ENCODE results near the gene TMEM54. TPM values are rescaled to one million over a fixed set of nuclear protein-coding genes. Genes with fewer than 3 reads are reported as not detected.

The TMEM54 gene
- total and polyA plus RNA-seq, 7 experiments from 2014 or later = not detected

- no peak for ATAC-seq
- Mint-ChIP-seq H3K4me3 (no peak overlapping the region), H3K4me1 (peaks cover 9 to 23% (median 13%) of the 10 kb centered on the region in 7 donors), H3K27me3 (peaks cover 20 to 34% (median 28%) of the 10 kb centered on the region in 5 donors), H3K36me3 (peaks cover 0 to 17% (median 0%) of the 10 kb centered on the region in 5 donors), H3K27ac (no peak overlapping the region), H3K9me3 (peaks cover 0 to 4% (median 0%) of the 10 kb centered on the region in 11 donors)
- intact Hi-C loops (cut with micrococcal nuclease) = no loop called here
- POLR2A ChIA-PET = no interaction called here
- CTCF ChIA-PET = interaction anchor here (0.5 to 5.5 kb wide), 2 partner anchors 81 to 126 kb away, joined by 3 to 55 read pairs; no protein-coding TSS in a partner anchor
- no peak for DNase-seq
- no peaks in the 10 kb centered on the region for H3K9me3 ChIP-seq (ENCODE audit: control insufficient read depth in 2 of 3, low read length in 3 of 3)
- H3K27me3 ChIP-seq (ENCODE audit: control insufficient read depth in 2 of 2, insufficient read depth in 2 of 2, low read length in 2 of 2) = peaks cover 0 to 3% of the 10 kb centered on the region in 2 donors
- H3K4me3 ChIP-seq (ENCODE audit: low read length) = no peak overlapping the region
- H3K36me3 ChIP-seq (ENCODE audit: control insufficient read depth in 2 of 3, insufficient read depth in 3 of 3, low read length in 3 of 3) = no peaks in the 10 kb centered on the region
- no peak overlapping the region for H3K27ac ChIP-seq (ENCODE audit: low read depth, low read length)
- peaks cover 0 to 6% of the 10 kb centered on the region in 2 donors for H3K4me1 ChIP-seq (ENCODE audit: control insufficient read depth in 2 of 2, insufficient read depth in 2 of 2, low read length in 2 of 2)
Measured at GRCh38 chr1:32929366-32929765, 28.2 kb upstream of the TMEM54 start.

- ChIA-PET CTCF (interaction anchor here (5.5 kb wide), 1 partner anchor 127 kb away, joined by 55 read pairs; no protein-coding TSS in a partner anchor), POLR2A (no interaction called here)
- no peak overlapping the region for H3K27ac ChIP-seq (ENCODE audit: low read depth, low read length)
- no peak for DNase-seq
- H3K9me3 ChIP-seq (ENCODE audit: control insufficient read depth in 2 of 3, low read length in 3 of 3) = no peaks in the 10 kb centered on the region
- no peak overlapping the region for H3K4me3 ChIP-seq (ENCODE audit: low read length)
- peaks cover 0 to 6% of the 10 kb centered on the region in 2 donors for H3K4me1 ChIP-seq (ENCODE audit: control insufficient read depth in 2 of 2, insufficient read depth in 2 of 2, low read length in 2 of 2)
- Mint-ChIP-seq H3K4me3 (no peak overlapping the region), H3K27ac (no peak overlapping the region), H3K27me3 (peaks cover 27 to 41% (median 35%) of the 10 kb centered on the region in 5 donors), H3K36me3 (peaks cover 0 to 14% (median 0%) of the 10 kb centered on the region in 5 donors), H3K9me3 (peaks cover 0 to 5% (median 0%) of the 10 kb centered on the region in 11 donors), H3K4me1 (peaks cover 13 to 19% (median 16%) of the 10 kb centered on the region in 7 donors)
- peaks cover 0 to 5% of the 10 kb centered on the region in 2 donors for H3K27me3 ChIP-seq (ENCODE audit: control insufficient read depth in 2 of 2, insufficient read depth in 2 of 2, low read length in 2 of 2)
- H3K36me3 ChIP-seq (ENCODE audit: control insufficient read depth in 2 of 3, insufficient read depth in 3 of 3, low read length in 3 of 3) = no peaks in the 10 kb centered on the region
- intact Hi-C loops (cut with micrococcal nuclease) = no loop called here
- no peak for ATAC-seq
Measured at GRCh38 chr1:32928715-32929114, 27.5 kb upstream of the TMEM54 start.

- H3K9me3 ChIP-seq (ENCODE audit: control insufficient read depth in 2 of 3, low read length in 3 of 3) = no peaks in the 10 kb centered on the region
- ChIA-PET CTCF (no interaction called here), POLR2A (no interaction called here)
- H3K36me3 Mint-ChIP-seq = peaks cover 0 to 11% (median 0%) of the 10 kb centered on the region in 5 donors
- H3K27me3 ChIP-seq (ENCODE audit: control insufficient read depth in 2 of 2, insufficient read depth in 2 of 2, low read length in 2 of 2) = peaks cover 0 to 5% of the 10 kb centered on the region in 2 donors
- DNase-seq (no peak), ATAC-seq (no peak)
- peaks cover 0 to 5% (median 0%) of the 10 kb centered on the region in 11 donors for H3K9me3 Mint-ChIP-seq
- H3K4me3 Mint-ChIP-seq = no peak overlapping the region
- peaks cover 31 to 45% (median 39%) of the 10 kb centered on the region in 5 donors for H3K27me3 Mint-ChIP-seq
- peaks cover 12 to 22% (median 17%) of the 10 kb centered on the region in 7 donors for H3K4me1 Mint-ChIP-seq
- H3K4me3 ChIP-seq (ENCODE audit: low read length) = no peak overlapping the region
- H3K4me1 ChIP-seq (ENCODE audit: control insufficient read depth in 2 of 2, insufficient read depth in 2 of 2, low read length in 2 of 2) = peaks cover 0 to 6% of the 10 kb centered on the region in 2 donors
- H3K27ac Mint-ChIP-seq = no peak overlapping the region
- intact Hi-C loops (cut with micrococcal nuclease) = no loop called here
- H3K36me3 ChIP-seq (ENCODE audit: control insufficient read depth in 2 of 3, insufficient read depth in 3 of 3, low read length in 3 of 3) = no peaks in the 10 kb centered on the region
- H3K27ac ChIP-seq (ENCODE audit: low read depth, low read length) = no peak overlapping the region
Measured at GRCh38 chr1:32928285-32928684, 27.1 kb upstream of the TMEM54 start.

- Mint-ChIP-seq H3K36me3 (peaks cover 0 to 5% (median 0%) of the 10 kb centered on the region in 5 donors), H3K27ac (no peak overlapping the region), H3K4me3 (no peak overlapping the region), H3K4me1 (peaks cover 12 to 22% (median 17%) of the 10 kb centered on the region in 7 donors), H3K27me3 (peaks cover 39 to 54% (median 47%) of the 10 kb centered on the region in 5 donors), H3K9me3 (peaks cover 0 to 5% (median 0%) of the 10 kb centered on the region in 11 donors)
- DNase-seq (no peak), ATAC-seq (no peak)
- intact Hi-C loops (cut with micrococcal nuclease) = no loop called here
- POLR2A ChIA-PET = no interaction called here
- Histone ChIP-seq H3K4me3 (ENCODE audit: low read length) (no peak overlapping the region), H3K4me1 (ENCODE audit: control insufficient read depth in 2 of 2, insufficient read depth in 2 of 2, low read length in 2 of 2) (peaks cover 0 to 6% of the 10 kb centered on the region in 2 donors), H3K27me3 (ENCODE audit: control insufficient read depth in 2 of 2, insufficient read depth in 2 of 2, low read length in 2 of 2) (peaks cover 0 to 5% of the 10 kb centered on the region in 2 donors), H3K27ac (ENCODE audit: low read depth, low read length) (no peak overlapping the region), H3K36me3 (ENCODE audit: control insufficient read depth in 2 of 3, insufficient read depth in 3 of 3, low read length in 3 of 3) (no peaks in the 10 kb centered on the region), H3K9me3 (ENCODE audit: control insufficient read depth in 2 of 3, low read length in 3 of 3) (no peaks in the 10 kb centered on the region)
- CTCF ChIA-PET = interaction anchor here (0.8 kb wide), 1 partner anchor 13 kb away, joined by 3 read pairs; no protein-coding TSS in a partner anchor
Measured at GRCh38 chr1:32927441-32927840, 26.3 kb upstream of the TMEM54 start.

GRCh38 chr1:32926562-32926961 lies 25.4 kb upstream of the TMEM54 start:
- Histone ChIP-seq H3K27ac (ENCODE audit: low read depth, low read length) (no peak overlapping the region), H3K27me3 (ENCODE audit: control insufficient read depth in 2 of 2, insufficient read depth in 2 of 2, low read length in 2 of 2) (peaks cover 0 to 5% of the 10 kb centered on the region in 2 donors), H3K4me1 (ENCODE audit: control insufficient read depth in 2 of 2, insufficient read depth in 2 of 2, low read length in 2 of 2) (peaks cover 0 to 6% of the 10 kb centered on the region in 2 donors), H3K4me3 (ENCODE audit: low read length) (no peak overlapping the region), H3K9me3 (ENCODE audit: control insufficient read depth in 2 of 3, low read length in 3 of 3) (no peaks in the 10 kb centered on the region), H3K36me3 (ENCODE audit: control insufficient read depth in 2 of 3, insufficient read depth in 3 of 3, low read length in 3 of 3) (no peaks in the 10 kb centered on the region)
- H3K4me3 Mint-ChIP-seq = peak overlapping the region in 1 of 10 donors; percentile 39
- H3K9me3 Mint-ChIP-seq = peaks cover 0 to 5% (median 0%) of the 10 kb centered on the region in 11 donors
- H3K4me1 Mint-ChIP-seq = peaks cover 12 to 22% (median 17%) of the 10 kb centered on the region in 7 donors
- DNase-seq (no peak), ATAC-seq (no peak)
- ChIA-PET CTCF (interaction anchor here (0.6 kb wide), 1 partner anchor 220 kb away, joined by 3 read pairs; no protein-coding TSS in a partner anchor), POLR2A (interaction anchor here (1.2 kb wide), 1 partner anchor 155 kb away, joined by 3 read pairs; the partner anchor contains the start of gene AZIN2)
- intact Hi-C loops (cut with micrococcal nuclease) = no loop called here
- no peak overlapping the region for H3K27ac Mint-ChIP-seq
- peaks cover 0 to 5% (median 0%) of the 10 kb centered on the region in 5 donors for H3K36me3 Mint-ChIP-seq
- H3K27me3 Mint-ChIP-seq = peaks cover 45 to 59% (median 56%) of the 10 kb centered on the region in 5 donors

GRCh38 chr1:32925403-32926162 lies 24.4 kb upstream of the TMEM54 start:
- H3K36me3 ChIP-seq (ENCODE audit: control insufficient read depth in 2 of 3, insufficient read depth in 3 of 3, low read length in 3 of 3) = no peaks in the 10 kb centered on the region
- ChIA-PET POLR2A (interaction anchor here (0.6 to 1.2 kb wide), 3 partner anchors 35 to 156 kb away, joined by 3 to 5 read pairs (median 3); partner anchors contain the start of gene AZIN2), CTCF (interaction anchor here (1.3 kb wide), 1 partner anchor 12 kb away, joined by 3 read pairs; no protein-coding TSS in a partner anchor)
- Mint-ChIP-seq H3K36me3 (peaks cover 0 to 5% (median 0%) of the 10 kb centered on the region in 5 donors), H3K27me3 (peaks cover 53 to 63% (median 60%) of the 10 kb centered on the region in 5 donors), H3K4me1 (peaks cover 12 to 22% (median 19%) of the 10 kb centered on the region in 7 donors), H3K9me3 (peaks cover 0 to 5% (median 0%) of the 10 kb centered on the region in 11 donors), H3K27ac (peak overlapping the region in 3 of 9 donors; percentile 1 to 65 (median 20)), H3K4me3 (peak overlapping the region; percentile 5 to 74 (median 62))
- intact Hi-C loops (cut with micrococcal nuclease) = no loop called here
- H3K27me3 ChIP-seq (ENCODE audit: control insufficient read depth in 2 of 2, insufficient read depth in 2 of 2, low read length in 2 of 2) = peaks cover 0 to 5% of the 10 kb centered on the region in 2 donors
- ATAC-seq = peak; percentile 61
- H3K4me1 ChIP-seq (ENCODE audit: control insufficient read depth in 2 of 2, insufficient read depth in 2 of 2, low read length in 2 of 2) = peaks cover 0 to 6% of the 10 kb centered on the region in 2 donors
- H3K9me3 ChIP-seq (ENCODE audit: control insufficient read depth in 2 of 3, low read length in 3 of 3) = no peaks in the 10 kb centered on the region
- no peak overlapping the region for H3K27ac ChIP-seq (ENCODE audit: low read depth, low read length)
- H3K4me3 ChIP-seq (ENCODE audit: low read length) = no peak overlapping the region
- peak in 5 of 9 donors; percentile 11 to 29 (median 20) for DNase-seq
